WTC11 (cell line): ENCODE data around the gene IL7R. TPM values are rescaled to one million over a fixed set of nuclear protein-coding genes. Genes with fewer than 3 reads are reported as not detected.

Experiments
- ATAC-seq: fragments of 200-7000 bp; cut with Tn5 transposase; 2 replicates; pipeline ENCODE4 v1.10.0; 2021; ENCODE audit warnings: mild to moderate bottlenecking, moderate library complexity
- CTCF ChIA-PET: fragments of 300-600 bp; sonication (Branson Sonifier 250); formaldehyde crosslinking; loops from one replicate; lab custom pipeline; 2021; ENCODE audit warnings: antibody characterized with exemption; lab: Charles Lee
- POLR2A ChIA-PET: fragments of 350-600 bp; sonication (Branson Sonifier 250); formaldehyde crosslinking; loops from one replicate; lab custom pipeline; 2021; ENCODE audit warnings: antibody characterized with exemption; lab: Charles Lee
- DNase-seq: peaks from one replicate; pipeline ENCODE4 v3.0.0; 2021; ENCODE audit warnings: low spot score
- H3K27ac Mint-ChIP-seq: 2 replicates; pipeline ENCODE4 v1.8.0; 2021; ENCODE audit warnings: mixed read lengths
- H3K27me3 Mint-ChIP-seq: 2 replicates; pipeline ENCODE4 v1.8.0; 2021; ENCODE audit warnings: low read depth, mild to moderate bottlenecking, moderate library complexity, mixed read lengths
- H3K36me3 Mint-ChIP-seq: 2 replicates; pipeline ENCODE4 v1.8.0; 2021; ENCODE audit warnings: mixed read lengths
- H3K4me1 Mint-ChIP-seq: 2 replicates; pipeline ENCODE4 v1.8.0; 2022; ENCODE audit warnings: mixed read lengths
- H3K4me3 Mint-ChIP-seq: 2 replicates; pipeline ENCODE4 v1.8.0; 2021; ENCODE audit warnings: mild to moderate bottlenecking, moderate library complexity, mixed read lengths
- H3K9me3 Mint-ChIP-seq: 2 replicates; pipeline ENCODE4 v1.8.0; 2021; ENCODE audit warnings: mixed read lengths
- E2F1 ChIP-seq: sonication (generic); formaldehyde crosslinking; IDR thresholded peaks from 2 replicates; pipeline ENCODE4 v1.8.0; 2022; ENCODE audit warnings: mild to moderate bottlenecking, missing genetic modification reagents
- FOXP1 ChIP-seq: sonication (generic); formaldehyde crosslinking; IDR thresholded peaks from 2 replicates; pipeline ENCODE4 v1.8.0; 2022; ENCODE audit warnings: missing genetic modification reagents, mild to moderate bottlenecking, moderate library complexity, borderline replicate concordance
- JUN ChIP-seq: sonication (generic); formaldehyde crosslinking; IDR thresholded peaks from 2 replicates; pipeline ENCODE4 v1.8.0; 2023; ENCODE audit warnings: mild to moderate bottlenecking, missing genetic modification reagents
- MXD4 ChIP-seq: fragments of 250-450 bp; sonication (Bioruptor Pico); IDR thresholded peaks from 2 replicates; pipeline ENCODE4 v1.8.0; 2021; ENCODE audit warnings: mild to moderate bottlenecking, moderate library complexity, borderline replicate concordance
- NFE2L1 ChIP-seq: sonication (generic); formaldehyde crosslinking; IDR thresholded peaks from 2 replicates; pipeline ENCODE4 v1.8.1; 2023; ENCODE audit warnings: missing genetic modification reagents
- NFYB ChIP-seq: sonication (generic); formaldehyde crosslinking; conservative IDR thresholded peaks from 2 replicates; pipeline ENCODE4 v1.8.0; 2022; ENCODE audit warnings: low read depth, missing genetic modification reagents
- OVOL2 ChIP-seq: fragments of 250-450 bp; sonication (Bioruptor Pico); IDR thresholded peaks from 2 replicates; pipeline ENCODE4 v1.9.0; 2021; ENCODE audit warnings: mild to moderate bottlenecking, borderline replicate concordance
- PRDM15 ChIP-seq: sonication (generic); formaldehyde crosslinking; IDR thresholded peaks from 2 replicates; pipeline ENCODE4 v1.8.0; 2022; ENCODE audit warnings: missing genetic modification reagents
- RORB ChIP-seq: fragments of 250-450 bp; sonication (Bioruptor Pico); IDR thresholded peaks from 2 replicates; pipeline ENCODE4 v1.9.0; 2021; ENCODE audit warnings: mild to moderate bottlenecking
- SOX15 ChIP-seq: fragments of 250-450 bp; sonication (Bioruptor Pico); IDR thresholded peaks from 2 replicates; pipeline ENCODE4 v1.9.0; 2021; ENCODE audit warnings: mild to moderate bottlenecking
- SP1 ChIP-seq: sonication (generic); formaldehyde crosslinking; conservative IDR thresholded peaks from 2 replicates; pipeline ENCODE4 v1.8.1; 2022; ENCODE audit warnings: missing genetic modification reagents
- TP53 ChIP-seq: sonication (generic); formaldehyde crosslinking; IDR thresholded peaks from 2 replicates; pipeline ENCODE4 v1.8.1; 2023; ENCODE audit warnings: mild to moderate bottlenecking, missing genetic modification reagents
- ZNF121 ChIP-seq: sonication (generic); formaldehyde crosslinking; IDR thresholded peaks from 2 replicates; pipeline ENCODE4 v1.8.0; 2023; ENCODE audit warnings: missing genetic modification reagents
- ZNF138 ChIP-seq: sonication (generic); formaldehyde crosslinking; conservative IDR thresholded peaks from 2 replicates; pipeline ENCODE4 v1.8.1; 2022; ENCODE audit warnings: mild to moderate bottlenecking, moderate library complexity, missing genetic modification reagents
- ZNF232 ChIP-seq: sonication (generic); formaldehyde crosslinking; IDR thresholded peaks from 2 replicates; pipeline ENCODE4 v1.8.0; 2022; ENCODE audit warnings: mild to moderate bottlenecking, missing genetic modification reagents
- ZNF396 ChIP-seq: fragments of 250-450 bp; sonication (Bioruptor Pico); IDR thresholded peaks from 2 replicates; pipeline ENCODE4 v1.8.0; 2021; ENCODE audit warnings: mild to moderate bottlenecking, moderate library complexity, borderline replicate concordance
- ZNF423 ChIP-seq: fragments of 250-450 bp; sonication (Bioruptor Pico); IDR thresholded peaks from 2 replicates; pipeline ENCODE4 v2.1.2; 2022; ENCODE audit warnings: mild to moderate bottlenecking, moderate library complexity
- total RNA-seq: library from RNA; stranded (reverse); gene quantifications from 3 replicates; pipeline ENCODE4 v1.2.3, GENCODE V29; 2021
- TF ChIP-seq, protein P1 (sequence below): sonication (generic); formaldehyde crosslinking; IDR thresholded peaks from 2 replicates; pipeline ENCODE4 v1.8.1; 2023; ENCODE audit warnings: mild to moderate bottlenecking, missing genetic modification reagents, borderline replicate concordance
- TF ChIP-seq, protein P2 (sequence below): fragments of 250-450 bp; sonication (Bioruptor Pico); conservative IDR thresholded peaks from 2 replicates; pipeline ENCODE4 v1.9.0; 2021; ENCODE audit warnings: mild to moderate bottlenecking

The IL7R gene
- total RNA-seq, 1 experiment from 2014 or later, result 0.57 TPM

GRCh38 chr5:35876922-35877321 is 20.2 kb downstream of the IL7R start:
- ChIA-PET POLR2A (no interaction called here), CTCF (no interaction called here)
- no peaks in the 10 kb centered on the region; the same call in 1 of the 2 replicates for H3K27me3 Mint-ChIP-seq
- no peak overlapping the region for H3K27ac Mint-ChIP-seq
- no peak for ATAC-seq
- no peak for DNase-seq
- H3K4me1 Mint-ChIP-seq, result no peaks in the 10 kb centered on the region
- no peak for TF ChIP-seq ZNF121
- TF ChIP-seq ZNF396 (CRISPR knock-in tag), result no peak
- no peak for TF ChIP-seq ZNF232 (CRISPR knock-in tag)
- no peak for TF ChIP-seq NFE2L1 (CRISPR knock-in tag)
- no peak for TF ChIP-seq ZNF138 (CRISPR knock-in tag)
- TF ChIP-seq, protein P1, sequence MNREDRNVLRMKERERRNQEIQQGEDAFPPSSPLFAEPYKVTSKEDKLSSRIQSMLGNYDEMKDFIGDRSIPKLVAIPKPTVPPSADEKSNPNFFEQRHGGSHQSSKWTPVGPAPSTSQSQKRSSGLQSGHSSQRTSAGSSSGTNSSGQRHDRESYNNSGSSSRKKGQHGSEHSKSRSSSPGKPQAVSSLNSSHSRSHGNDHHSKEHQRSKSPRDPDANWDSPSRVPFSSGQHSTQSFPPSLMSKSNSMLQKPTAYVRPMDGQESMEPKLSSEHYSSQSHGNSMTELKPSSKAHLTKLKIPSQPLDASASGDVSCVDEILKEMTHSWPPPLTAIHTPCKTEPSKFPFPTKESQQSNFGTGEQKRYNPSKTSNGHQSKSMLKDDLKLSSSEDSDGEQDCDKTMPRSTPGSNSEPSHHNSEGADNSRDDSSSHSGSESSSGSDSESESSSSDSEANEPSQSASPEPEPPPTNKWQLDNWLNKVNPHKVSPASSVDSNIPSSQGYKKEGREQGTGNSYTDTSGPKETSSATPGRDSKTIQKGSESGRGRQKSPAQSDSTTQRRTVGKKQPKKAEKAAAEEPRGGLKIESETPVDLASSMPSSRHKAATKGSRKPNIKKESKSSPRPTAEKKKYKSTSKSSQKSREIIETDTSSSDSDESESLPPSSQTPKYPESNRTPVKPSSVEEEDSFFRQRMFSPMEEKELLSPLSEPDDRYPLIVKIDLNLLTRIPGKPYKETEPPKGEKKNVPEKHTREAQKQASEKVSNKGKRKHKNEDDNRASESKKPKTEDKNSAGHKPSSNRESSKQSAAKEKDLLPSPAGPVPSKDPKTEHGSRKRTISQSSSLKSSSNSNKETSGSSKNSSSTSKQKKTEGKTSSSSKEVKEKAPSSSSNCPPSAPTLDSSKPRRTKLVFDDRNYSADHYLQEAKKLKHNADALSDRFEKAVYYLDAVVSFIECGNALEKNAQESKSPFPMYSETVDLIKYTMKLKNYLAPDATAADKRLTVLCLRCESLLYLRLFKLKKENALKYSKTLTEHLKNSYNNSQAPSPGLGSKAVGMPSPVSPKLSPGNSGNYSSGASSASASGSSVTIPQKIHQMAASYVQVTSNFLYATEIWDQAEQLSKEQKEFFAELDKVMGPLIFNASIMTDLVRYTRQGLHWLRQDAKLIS, result no peak
- no peak for TF ChIP-seq FOXP1 (CRISPR knock-in tag)
- TF ChIP-seq TP53, result no peak
- TF ChIP-seq OVOL2, result no peak
- no peak for TF ChIP-seq JUN (CRISPR knock-in tag)
- TF ChIP-seq MXD4 (CRISPR knock-in tag), result no peak
- TF ChIP-seq SOX15 (CRISPR knock-in tag), result no peak
- TF ChIP-seq, protein P2, sequence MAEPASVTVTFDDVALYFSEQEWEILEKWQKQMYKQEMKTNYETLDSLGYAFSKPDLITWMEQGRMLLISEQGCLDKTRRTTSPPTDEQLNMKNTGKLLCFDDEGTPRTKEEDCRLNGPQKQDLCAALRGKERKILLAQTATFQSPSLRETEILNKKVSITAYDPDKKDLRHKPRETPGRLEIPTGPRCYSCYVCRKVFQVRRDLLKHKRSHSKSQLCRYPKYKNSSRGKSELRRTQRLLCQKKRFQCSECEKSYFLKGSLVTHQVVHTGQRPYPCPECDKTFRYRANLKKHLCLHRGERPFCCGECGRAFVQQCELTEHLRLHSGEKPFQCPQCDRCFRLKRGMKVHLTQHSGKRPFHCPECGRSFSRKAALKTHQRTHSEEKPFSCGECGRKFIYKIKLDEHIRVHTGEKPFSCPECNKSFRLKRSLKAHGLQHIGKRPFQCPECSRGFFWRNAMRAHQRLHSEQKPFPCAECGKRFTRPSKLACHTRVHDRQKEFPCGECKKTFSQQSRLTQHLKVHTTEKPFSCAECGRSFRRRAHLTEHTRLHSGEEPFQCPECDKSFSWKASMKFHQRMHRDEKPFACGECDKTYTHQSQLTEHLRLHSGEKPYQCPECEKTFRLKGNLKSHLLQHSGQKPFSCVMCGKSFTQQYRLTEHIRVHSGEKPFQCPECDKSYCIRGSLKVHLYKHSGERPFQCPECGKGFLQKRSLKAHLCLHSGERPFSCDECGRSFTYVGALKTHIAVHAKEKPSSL (CRISPR knock-in tag), result no peak
- TF ChIP-seq RORB, result no peak
- no peak for TF ChIP-seq E2F1 (CRISPR knock-in tag)
- TF ChIP-seq, all 79 proteins: peak for 0
- Mint-ChIP-seq H3K4me3 (no peak overlapping the region), H3K36me3 (no peaks in the 10 kb centered on the region), H3K9me3 (peaks cover under 1% of the 10 kb centered on the region; the same call in 1 of the 2 replicates)

- TF ChIP-seq NFYB (CRISPR knock-in tag) (no peak), ZNF423 (CRISPR knock-in tag) (no peak), SP1 (CRISPR knock-in tag) (no peak), PRDM15 (no peak)
- no peak for ATAC-seq
- Mint-ChIP-seq H3K36me3 (no peaks in the 10 kb centered on the region), H3K27ac (no peak overlapping the region), H3K9me3 (no peaks in the 10 kb centered on the region), H3K4me3 (no peak overlapping the region), H3K4me1 (no peaks in the 10 kb centered on the region), H3K27me3 (no peaks in the 10 kb centered on the region; the same call in 1 of the 2 replicates)
- ChIA-PET POLR2A (no interaction called here), CTCF (no interaction called here)
- DNase-seq, result no peak
Observed at GRCh38 chr5:35877655-35878054, 21.0 kb downstream of the IL7R start.
